Mesenteric fat pad (tissue), 1 donor: Measurements from ENCODE around the gene HJV. TPM values are rescaled to one million over a fixed set of nuclear protein-coding genes. Genes with fewer than 3 reads are reported as not detected.

Experiments used
- DNase-seq: peaks from one replicate; pipeline ENCODE4 v3.0.0-alpha.2; 2020; ENCODE audit warnings: low spot score
- total RNA-seq: library from RNA; stranded (reverse); fragmentation: NEBNext Ultra II Directional; extraction: Animal tissue kit (Norgen Biotek cat#: 25700); gene quantifications from one replicate; pipeline ENCODE4 v1.2.1, GENCODE V29; 2021
- donor health status: DM: yes; HTN: yes; CAD: no.

Gene HJV
- total RNA-seq, 1 donor from 2014 or later, result not detected

GRCh38 chr1:145978854-145979745 is 42.4 kb downstream of the HJV start:
- DNase-seq, result no peak

DNA sequence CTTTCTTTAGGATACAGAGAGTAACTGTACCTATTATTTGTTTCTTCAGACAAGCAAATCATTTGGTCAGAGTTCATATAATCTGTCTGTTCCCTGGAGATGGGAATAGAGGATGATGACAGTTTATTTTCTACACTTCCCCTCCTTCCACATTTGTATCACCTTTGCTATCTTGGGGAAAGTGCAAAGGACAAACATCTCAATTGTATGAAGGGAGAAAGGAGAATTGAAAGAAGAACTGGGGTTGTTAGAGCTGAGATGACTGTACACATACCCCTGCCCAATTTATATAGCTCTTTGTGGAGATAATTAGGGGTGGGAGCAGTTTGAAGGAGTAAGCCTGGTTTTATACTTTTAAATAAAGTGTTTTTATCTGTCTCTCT is 43.1 kb downstream of the HJV start:
- no peak for DNase-seq

GRCh38 chr1:145977486-145978470 is 43.8 kb downstream of the HJV start:
- DNase-seq, result no peak

- no peak for DNase-seq
Observed at GRCh38 chr1:145977016-145977415, 44.5 kb downstream of the HJV start.

DNA sequence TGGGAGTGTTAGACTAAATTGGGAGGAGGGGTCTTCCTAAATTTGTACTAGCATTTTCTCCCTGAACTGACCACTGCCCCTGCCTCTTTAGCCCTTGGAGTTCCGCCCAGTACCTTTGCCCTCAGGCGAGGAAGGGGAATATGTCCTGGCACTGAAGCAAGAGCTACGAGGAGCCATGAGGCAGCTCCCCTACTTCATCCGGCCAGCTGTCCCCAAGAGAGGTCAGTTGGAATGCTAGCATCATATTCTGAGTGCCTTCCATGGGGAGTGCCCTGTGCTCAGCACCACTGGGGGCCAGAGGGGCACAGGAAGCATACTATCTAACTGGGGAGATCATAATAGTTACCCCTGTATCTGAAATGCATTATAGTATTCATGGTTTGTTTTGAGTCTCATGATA is 46.3 kb downstream of the HJV start:
- DNase-seq, result no peak

DNA sequence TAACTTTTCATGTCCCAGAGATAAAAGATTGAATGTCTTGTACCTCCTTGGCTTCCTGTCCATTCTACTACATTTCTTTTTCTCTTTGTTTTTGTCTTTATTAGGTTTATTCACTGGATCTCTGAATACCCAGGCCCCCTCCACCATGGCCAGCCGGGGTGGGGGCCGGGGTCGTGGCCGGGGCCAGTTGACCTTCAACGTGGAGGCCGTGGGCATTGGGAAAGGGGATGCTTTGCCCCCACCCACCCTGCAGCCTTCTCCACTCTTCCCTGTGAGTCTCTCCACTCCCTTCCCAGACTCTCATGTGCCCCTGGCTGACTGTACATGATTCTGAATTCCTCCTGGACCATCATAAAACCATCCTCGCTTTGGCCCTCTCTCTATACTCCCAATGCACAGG is 46.8 kb downstream of the HJV start:
- DNase-seq, result no peak

DNA sequence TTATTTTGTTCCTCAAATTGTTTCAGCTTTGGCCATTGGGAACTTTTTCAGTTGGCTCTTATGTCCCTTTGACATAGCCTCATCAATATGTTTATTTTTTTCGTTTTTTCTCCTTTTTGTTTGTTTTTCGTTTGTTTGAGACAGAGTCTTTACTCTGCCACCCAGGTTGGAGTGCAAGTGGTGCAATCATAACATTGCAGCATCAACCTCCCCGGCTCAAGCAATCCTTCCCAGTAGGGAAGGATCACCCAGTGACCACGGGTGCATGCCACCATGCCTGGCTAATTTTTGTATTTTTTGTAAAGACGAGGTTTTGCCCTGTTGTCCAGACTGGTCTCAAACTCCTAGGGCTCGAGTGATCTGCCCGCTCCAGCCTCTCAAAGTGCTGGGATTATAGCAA is 49.0 kb downstream of the HJV start:
- DNase-seq, result no peak

Other genes with a start within 250 kb of the HJV start
- 15.1 TPM for gene RNF115, start 197.6 kb downstream of the HJV start, total RNA-seq
- gene POLR3C, start 197.5 kb downstream of the HJV start, total RNA-seq, result 26.6 TPM
- 2.9 TPM for gene NUDT17, start 176.1 kb downstream of the HJV start, total RNA-seq
- 23.3 TPM for gene PIAS3, start 162.7 kb downstream of the HJV start, total RNA-seq
- 4.3 TPM for gene ANKRD35, start 135.9 kb downstream of the HJV start, total RNA-seq
- gene ITGA10, start 111.7 kb downstream of the HJV start, total RNA-seq, result 1.3 TPM
- 13.9 TPM for gene PEX11B, start 103.0 kb downstream of the HJV start, total RNA-seq
- gene RBM8A, start 94.3 kb downstream of the HJV start, total RNA-seq, result 110 TPM
- 26.6 TPM for gene LIX1L, start 63.7 kb downstream of the HJV start, total RNA-seq
- gene ANKRD34A, start 57.2 kb downstream of the HJV start, total RNA-seq, result 0.74 TPM
- 30.7 TPM for gene POLR3GL, start 57.0 kb downstream of the HJV start, total RNA-seq
- gene TXNIP, start 25.2 kb downstream of the HJV start, total RNA-seq, result 692 TPM
- gene NBPF10, start 123.1 kb upstream of the HJV start, total RNA-seq, result 3.4 TPM
- 41.2 TPM for gene NOTCH2NLA, start 207.3 kb upstream of the HJV start, total RNA-seq